ENCODE results near the gene DRAP1.
"Not testable (repeated sequence)": the region's sequence is repeated elsewhere in the genome, so short reads cannot be mapped to it uniquely, and the experiment has no call there.

Gene DRAP1

GRCh38 chr11:65946655-65947054, 27.4 kb downstream of the DRAP1 start:
- TF ChIP-seq CTCF (IDR thresholded peaks at IDR 0.05; ENCODE audit: control insufficient read depth, extremely low read depth, insufficient read depth) = no peak

GRCh38 chr11:65947133-65947532, 27.9 kb downstream of the DRAP1 start:
- no peak for TF ChIP-seq CTCF (IDR thresholded peaks at IDR 0.05; ENCODE audit: control insufficient read depth, extremely low read depth, insufficient read depth)
- no peak overlapping the region for H3K4me3 ChIP-seq (ENCODE audit: low read depth, low read length)
- DNase-seq (ENCODE audit: low read depth) = no peak

More at GRCh38 chr11:65946655-65947054, 27.4 kb downstream of the DRAP1 start:
- H3K4me3 ChIP-seq (ENCODE audit: low read depth, low read length) = no peak overlapping the region
- no peak for DNase-seq (ENCODE audit: low read depth)

GRCh38 chr11:65947603-65948125, 28.4 kb downstream of the DRAP1 start:
- DNase-seq (ENCODE audit: low read depth) = no peak
- no peak for TF ChIP-seq CTCF (IDR thresholded peaks at IDR 0.05; ENCODE audit: control insufficient read depth, extremely low read depth, insufficient read depth)
- H3K4me3 ChIP-seq (ENCODE audit: low read depth, low read length) = no peak overlapping the region

GRCh38 chr11:65950711-65951110, 31.5 kb downstream of the DRAP1 start:
- H3K4me3 ChIP-seq (ENCODE audit: low read depth, low read length); DNase-seq (ENCODE audit: low read depth): not testable (repeated sequence)

- DNase-seq (ENCODE audit: low read depth); H3K4me3 ChIP-seq (ENCODE audit: low read depth, low read length): not testable (repeated sequence)
Observed at GRCh38 chr11:65951641-65952040, 32.4 kb downstream of the DRAP1 start.

- no peak for TF ChIP-seq CTCF (IDR thresholded peaks at IDR 0.05; ENCODE audit: control insufficient read depth, extremely low read depth, insufficient read depth)
- DNase-seq (ENCODE audit: low read depth) = no peak
- H3K4me3 ChIP-seq (ENCODE audit: low read depth, low read length) = no peak overlapping the region
Observed at GRCh38 chr11:65952052-65952521, 32.9 kb downstream of the DRAP1 start.

- no peak for TF ChIP-seq CTCF (IDR thresholded peaks at IDR 0.05; ENCODE audit: control insufficient read depth, extremely low read depth, insufficient read depth)
- DNase-seq (ENCODE audit: low read depth) = no peak
- no peak overlapping the region for H3K4me3 ChIP-seq (ENCODE audit: low read depth, low read length)
Observed at GRCh38 chr11:65953471-65953870, 34.2 kb downstream of the DRAP1 start.

GRCh38 chr11:65954771-65955170, 35.5 kb downstream of the DRAP1 start:
- TF ChIP-seq CTCF (IDR thresholded peaks at IDR 0.05; ENCODE audit: control insufficient read depth, extremely low read depth, insufficient read depth) = no peak
- DNase-seq (ENCODE audit: low read depth) = no peak
- no peak overlapping the region for H3K4me3 ChIP-seq (ENCODE audit: low read depth, low read length)
